NCI-H2196 (cell line): ENCODE data around the gene NAIF1.

ENCODE experiments used
- DNase-seq: peaks from one replicate; lab custom pipeline; 2025; ENCODE audit not compliant: unreplicated experiment; lab: John Stamatoyannopoulos, UW

The NAIF1 gene

DNA sequence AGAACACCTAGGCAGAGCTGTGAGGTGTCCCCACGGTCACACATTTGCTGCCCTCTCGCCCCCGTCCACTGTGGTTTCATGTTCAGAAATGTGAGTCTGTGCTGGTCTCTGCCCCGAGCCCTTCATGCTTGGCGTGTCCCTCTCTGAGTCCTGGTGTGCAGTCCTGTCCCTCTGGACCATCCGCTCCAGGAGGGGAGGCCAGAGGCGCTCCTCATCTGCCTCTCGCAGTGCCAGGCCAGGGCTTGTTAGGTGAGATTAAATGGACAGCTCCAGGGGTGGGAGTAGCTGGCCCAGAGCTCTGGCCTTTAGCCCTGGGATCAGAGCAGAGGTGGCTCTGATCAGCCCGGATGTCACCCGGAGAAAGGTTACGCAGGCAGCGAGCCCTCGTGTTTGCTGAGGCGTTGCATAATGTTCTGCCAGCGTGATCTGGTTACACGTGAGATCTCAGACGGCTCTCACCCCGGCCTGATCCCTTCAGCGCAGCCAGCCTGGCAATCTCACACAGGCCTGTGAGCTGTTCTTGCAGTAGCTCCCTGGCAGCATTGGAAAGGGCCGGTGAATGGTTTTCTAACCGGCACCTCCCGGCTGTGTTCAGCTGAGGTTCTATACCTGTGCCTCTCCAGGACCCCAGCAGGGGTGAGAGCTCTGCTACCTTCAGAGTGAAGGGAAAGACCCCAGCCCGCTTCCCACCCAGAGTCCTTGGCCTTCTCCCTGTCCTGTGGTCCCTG, 35.9 kb upstream of the NAIF1 start:
- peak; percentile 72 for DNase-seq

- DNase-seq: no peak
Observed at GRCh38 chr9:128102196-128102595, 35.1 kb upstream of the NAIF1 start.

GRCh38 chr9:128101690-128102089, 34.6 kb upstream of the NAIF1 start:
- DNase-seq: no peak

- no peak for DNase-seq
Observed at GRCh38 chr9:128101231-128101661, 34.1 kb upstream of the NAIF1 start.

- DNase-seq: no peak
Observed at GRCh38 chr9:128100581-128100980, 33.5 kb upstream of the NAIF1 start.

DNA sequence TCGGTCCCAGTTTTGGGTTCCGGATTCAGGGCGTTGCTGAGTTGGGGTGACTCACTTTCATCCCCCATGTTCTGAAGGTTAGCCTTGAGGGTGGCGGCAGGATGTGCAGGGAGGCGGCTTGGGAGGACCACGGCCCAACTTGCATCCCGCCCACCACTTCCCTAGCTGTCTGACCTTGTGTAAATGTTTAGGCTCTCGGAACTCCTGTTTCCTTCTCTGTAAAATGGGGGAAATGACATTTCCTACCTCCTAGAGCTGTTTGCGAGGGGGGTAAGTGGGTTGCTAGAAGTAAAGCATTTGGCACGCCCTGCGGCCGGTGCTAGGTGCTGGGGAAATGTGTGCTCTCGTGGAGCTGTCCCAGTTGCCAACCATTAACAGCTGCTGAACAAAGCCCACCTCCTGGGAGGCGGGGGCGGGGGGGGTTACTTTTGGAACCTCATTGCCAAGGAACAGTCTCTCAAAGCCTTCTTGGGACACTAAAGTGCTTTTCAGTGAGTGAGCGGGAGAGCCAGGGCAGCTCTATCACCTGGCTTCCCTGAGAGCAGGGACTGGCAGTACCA, 32.9 kb upstream of the NAIF1 start:
- DNase-seq: no peak

DNA sequence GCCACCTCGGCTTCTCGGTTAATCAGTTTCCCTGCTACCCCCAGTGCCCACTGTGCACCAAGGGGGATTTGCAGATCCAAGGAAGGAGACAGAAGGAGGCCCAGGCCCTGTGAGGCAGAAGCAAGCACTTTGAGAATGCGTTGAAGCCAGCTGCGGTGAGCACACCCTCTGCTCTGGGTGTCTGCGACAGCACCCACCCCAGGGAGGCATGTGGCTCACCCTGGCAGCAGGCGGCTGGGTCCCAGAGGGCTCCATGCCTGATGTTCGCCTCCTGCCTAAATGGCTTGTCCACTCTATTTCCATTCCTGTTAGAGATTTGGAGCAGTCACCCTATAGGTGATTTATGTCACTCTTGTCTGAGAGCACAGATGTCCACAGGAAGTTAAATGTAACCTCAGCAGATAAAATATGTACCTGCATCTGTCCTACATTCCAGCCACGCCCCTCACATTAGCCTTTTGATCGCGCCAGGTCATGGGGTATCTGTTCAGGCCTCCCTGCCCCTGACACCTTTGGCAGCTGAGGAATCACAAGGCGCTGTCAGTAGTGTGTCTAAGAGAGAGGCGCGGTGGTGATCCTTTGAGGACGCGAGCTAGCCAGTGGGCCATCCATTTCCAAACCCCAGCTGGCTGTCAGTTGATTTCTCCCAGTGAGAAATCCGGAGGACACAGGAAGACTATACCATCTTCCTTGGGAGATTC, 32.3 kb upstream of the NAIF1 start:
- DNase-seq: no peak

DNA sequence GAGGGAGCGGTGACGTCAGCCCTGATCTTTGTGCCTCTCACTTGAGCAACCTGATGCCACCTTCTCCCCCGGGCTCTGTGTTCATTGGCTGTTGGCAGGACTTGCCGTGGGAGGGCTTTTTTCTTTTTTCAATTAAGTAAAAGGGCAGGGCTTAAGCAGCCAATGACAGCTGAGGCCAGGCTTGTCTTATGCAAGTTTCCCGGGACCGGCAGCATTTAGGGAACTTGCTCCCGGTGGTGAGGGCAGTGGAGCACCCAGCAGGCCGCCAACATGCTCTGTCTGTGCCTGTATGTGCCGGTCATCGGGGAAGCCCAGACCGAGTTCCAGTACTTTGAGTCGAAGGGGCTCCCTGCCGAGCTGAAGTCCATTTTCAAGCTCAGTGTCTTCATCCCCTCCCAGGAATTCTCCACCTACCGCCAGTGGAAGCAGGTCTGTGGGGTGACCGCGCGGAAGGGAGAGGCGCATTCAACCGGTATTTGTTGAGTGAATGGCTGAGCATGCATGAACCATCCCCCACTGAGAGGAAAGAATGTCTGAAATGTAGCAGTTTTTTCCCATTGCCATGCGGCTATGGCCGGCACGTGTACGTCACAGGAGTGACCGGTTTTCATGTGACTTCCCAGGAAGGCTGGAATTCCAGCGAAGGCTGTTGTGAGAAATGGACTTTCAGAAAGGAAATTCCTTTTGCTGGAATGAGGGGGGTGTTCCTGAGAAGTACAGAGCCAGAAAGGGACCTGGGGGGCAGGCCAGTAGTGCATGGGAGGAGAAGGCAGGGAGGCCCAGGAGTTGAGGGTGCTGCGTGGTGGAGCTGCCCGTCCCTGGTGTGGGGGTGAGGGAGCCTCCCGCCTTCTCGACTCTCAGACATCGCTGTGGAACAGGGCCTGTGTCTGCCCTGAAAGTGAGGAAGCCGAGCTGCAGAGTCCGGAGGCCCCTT, 31.4 kb upstream of the NAIF1 start:
- peak; percentile 97 for DNase-seq

GRCh38 chr9:128097543-128098296, 30.6 kb upstream of the NAIF1 start:
- DNase-seq: no peak

DNA sequence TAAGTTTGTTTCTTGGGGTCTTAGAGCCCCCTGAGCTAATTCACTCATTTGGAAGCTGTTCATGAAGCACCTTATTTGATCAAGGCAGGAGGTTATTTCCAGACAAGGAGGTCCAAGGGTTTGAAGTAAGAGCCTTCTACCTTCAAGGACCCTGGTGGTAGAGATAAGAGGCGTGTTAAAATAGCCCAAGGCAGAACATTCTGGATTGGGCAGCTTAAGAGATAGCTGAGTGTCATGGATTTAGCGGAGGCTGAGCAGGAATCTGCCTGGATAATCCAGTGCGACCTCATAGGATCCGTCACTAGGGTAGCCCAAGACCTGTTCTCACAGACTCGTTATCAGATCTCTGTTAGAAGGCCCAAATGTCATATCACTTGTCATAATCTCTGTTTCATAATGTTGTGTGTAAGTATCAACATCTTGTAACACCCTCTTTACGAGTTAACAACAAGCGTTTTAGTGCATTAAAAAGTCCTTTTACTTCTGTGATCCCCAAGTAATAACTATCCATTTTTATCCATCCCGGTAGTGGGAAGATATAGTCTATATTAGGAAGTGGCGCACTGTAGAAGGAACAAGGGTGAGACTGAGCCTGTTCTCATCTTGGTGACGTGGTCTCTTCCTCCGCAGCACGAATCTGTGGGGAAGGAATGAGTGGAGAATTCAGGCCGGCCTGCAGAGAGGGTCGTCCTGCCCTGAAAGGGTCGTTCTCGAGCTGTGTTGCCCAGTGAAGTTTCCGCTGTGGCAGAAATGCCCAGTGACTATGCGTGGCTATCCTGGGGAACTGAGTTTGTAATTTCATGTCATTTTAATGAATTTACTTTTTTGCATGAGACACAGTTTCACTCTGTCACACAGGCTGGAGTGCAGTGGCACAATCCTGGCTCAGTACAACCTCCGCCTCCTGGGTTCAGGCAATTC, 29.8 kb upstream of the NAIF1 start:
- DNase-seq: no peak

- DNase-seq: peak; percentile 23
Observed at GRCh38 chr9:128094950-128095544, 27.9 kb upstream of the NAIF1 start.

DNA sequence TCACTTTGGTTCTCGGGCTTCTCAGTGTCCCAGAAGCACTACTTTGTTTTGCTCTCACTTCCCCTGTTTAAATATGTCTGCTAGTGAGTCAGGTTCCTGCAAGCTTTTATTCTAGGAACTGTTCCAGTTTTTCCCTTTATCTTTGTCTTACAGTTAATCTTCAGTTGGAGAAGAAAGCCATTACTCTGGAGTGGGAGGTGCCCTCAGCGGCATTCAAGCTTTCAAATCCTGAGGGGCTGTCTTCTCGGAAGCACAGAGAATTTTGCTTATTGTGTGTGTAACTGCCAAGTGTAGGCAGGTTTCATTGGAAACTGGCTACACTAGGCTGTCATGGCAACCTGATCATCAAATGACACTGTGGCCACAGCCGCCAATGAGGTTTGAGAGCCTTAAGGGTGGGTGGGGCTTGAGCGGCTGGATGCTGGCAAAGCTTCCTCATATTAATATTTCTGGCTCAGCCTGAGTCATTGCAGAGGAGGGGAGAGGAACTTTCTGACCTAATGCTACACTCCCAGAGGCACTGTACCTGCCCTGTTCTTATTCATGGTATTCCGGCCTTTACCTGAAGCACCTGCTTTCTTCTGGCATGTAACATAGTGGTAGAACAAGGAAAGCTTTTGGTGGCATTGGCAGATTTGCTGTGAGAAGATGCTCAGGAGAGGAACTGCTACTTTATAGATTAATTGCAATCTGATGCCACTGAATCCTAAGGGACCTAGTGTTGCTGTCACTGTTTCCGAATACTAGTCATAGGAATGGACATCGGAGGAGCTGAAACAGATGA, 27.2 kb upstream of the NAIF1 start:
- DNase-seq: peak; percentile 96

GRCh38 chr9:128093011-128093410, 25.9 kb upstream of the NAIF1 start:
- no peak for DNase-seq

DNA sequence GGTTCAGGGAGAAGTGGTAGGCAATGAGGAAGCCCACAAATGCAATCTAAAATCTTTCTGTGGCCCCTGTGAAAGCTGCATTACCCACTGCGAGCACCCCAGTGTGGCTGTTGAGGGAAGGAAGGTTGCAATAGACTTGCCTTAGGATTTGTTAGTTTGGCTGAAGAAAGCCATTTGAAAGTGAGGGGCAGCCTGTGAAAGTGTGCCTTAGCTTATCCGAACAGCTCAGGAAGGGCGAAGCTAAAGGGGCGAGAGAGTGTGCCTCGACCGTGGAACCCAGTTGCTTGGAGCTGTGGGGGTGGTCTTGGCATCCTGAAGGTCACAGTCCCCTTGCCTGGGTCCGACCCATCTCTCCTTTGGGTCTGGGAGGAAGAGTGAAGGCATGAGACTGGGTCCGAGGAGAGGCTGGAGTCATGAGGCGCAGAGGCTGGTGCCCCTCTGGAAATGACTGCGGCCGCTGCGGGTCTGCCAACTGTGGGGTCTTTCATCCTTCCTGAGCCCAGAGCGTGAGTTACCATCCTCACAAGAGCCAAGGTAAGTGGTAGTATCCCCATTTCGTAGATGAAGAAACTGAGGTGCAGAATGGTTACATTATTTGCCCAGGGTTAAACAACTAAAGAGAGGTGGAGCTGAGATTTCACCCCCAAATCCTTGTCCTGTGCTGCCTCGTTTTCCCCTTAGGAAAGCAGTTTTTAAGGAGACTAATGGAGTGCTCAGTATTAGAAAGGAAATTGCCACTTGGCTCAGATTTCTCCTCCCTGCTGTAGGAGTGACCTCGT, 25.3 kb upstream of the NAIF1 start:
- no peak for DNase-seq

- no peak for DNase-seq
Observed at GRCh38 chr9:128091571-128091970, 24.5 kb upstream of the NAIF1 start.

DNA sequence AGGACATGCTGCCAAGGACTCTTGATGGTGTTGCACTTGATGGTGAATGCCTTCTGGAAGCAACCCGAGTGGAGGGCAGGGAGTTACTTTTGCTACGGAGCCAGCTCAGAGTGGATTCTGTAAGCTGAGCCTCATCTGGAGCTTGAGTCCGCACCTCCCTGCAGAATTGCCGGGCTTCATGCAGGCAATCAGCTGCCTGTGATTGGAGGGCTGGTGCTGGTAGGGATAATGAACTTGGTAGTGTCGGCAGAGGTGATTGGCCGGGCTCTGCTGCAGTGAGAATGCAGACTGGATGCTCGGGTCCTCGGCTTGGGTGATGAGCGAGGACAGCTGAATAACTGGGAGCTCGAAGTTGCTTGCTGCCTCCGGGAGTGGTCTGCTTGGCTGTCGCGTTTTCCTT, 24.0 kb upstream of the NAIF1 start:
- DNase-seq: peak; percentile 92

- no peak for DNase-seq
Observed at GRCh38 chr9:128089299-128089698, 22.2 kb upstream of the NAIF1 start.
